Upper lobe of right lung (tissue), 1 donor: ENCODE measurements around the gene PPARA. TPM values are rescaled to one million over a fixed set of nuclear protein-coding genes. Genes with fewer than 3 reads are reported as not detected.
"Not testable (repeated sequence)": the region's sequence is repeated elsewhere in the genome, so short reads cannot be mapped to it uniquely, and the experiment has no call there.

ENCODE experiments used
- ATAC-seq: fragments of 200-7000 bp; cut with Tn5 transposase; one replicate; pipeline ENCODE4 v1.9.1; 2020; ENCODE audit warnings: mild to moderate bottlenecking, moderate library complexity
- DNase-seq: peaks from one replicate; pipeline ENCODE4 v3.0.0-alpha.2; 2020
- H3K27ac ChIP-seq: fragments of 200-600 bp; one replicate; pipeline ENCODE4 v1.8.0; 2022
- H3K27me3 ChIP-seq: fragments of 200-600 bp; one replicate; pipeline ENCODE4 v1.8.0; 2022; ENCODE audit warnings: mild to moderate bottlenecking
- H3K36me3 ChIP-seq: fragments of 200-600 bp; one replicate; pipeline ENCODE4 v1.8.0; 2022
- H3K4me1 ChIP-seq: fragments of 200-600 bp; one replicate; pipeline ENCODE4 v1.8.0; 2022
- H3K4me3 ChIP-seq: fragments of 200-600 bp; one replicate; pipeline ENCODE4 v1.8.0; 2022; ENCODE audit warnings: mild to moderate bottlenecking
- H3K9me3 ChIP-seq: fragments of 200-600 bp; one replicate; pipeline ENCODE4 v1.8.0; 2022
- intact Hi-C: fragments of 100-400 bp; cut with DNase I; formaldehyde crosslinking; loops from one replicate; pipeline ENCODE4 v1.11.0; 2022
- total RNA-seq: library from RNA; stranded (reverse); fragmentation: NEBNext Ultra II Directional; extraction: Animal tissue kit (Norgen Biotek cat#: 25700); gene quantifications from one replicate; pipeline ENCODE4 v1.2.1, GENCODE V29; 2021
- TF ChIP-seq, protein P1 (sequence below): fragments of 200-600 bp; IDR thresholded peaks from one replicate; pipeline ENCODE4 v1.8.0; 2022; ENCODE audit warnings: antibody characterized with exemption
- donor health status: DM: no; HTN: yes; CAD: no; lungs with severe emphysema.

Gene PPARA
- total RNA-seq, 1 donor from 2014 or later = 18.4 TPM

DNA sequence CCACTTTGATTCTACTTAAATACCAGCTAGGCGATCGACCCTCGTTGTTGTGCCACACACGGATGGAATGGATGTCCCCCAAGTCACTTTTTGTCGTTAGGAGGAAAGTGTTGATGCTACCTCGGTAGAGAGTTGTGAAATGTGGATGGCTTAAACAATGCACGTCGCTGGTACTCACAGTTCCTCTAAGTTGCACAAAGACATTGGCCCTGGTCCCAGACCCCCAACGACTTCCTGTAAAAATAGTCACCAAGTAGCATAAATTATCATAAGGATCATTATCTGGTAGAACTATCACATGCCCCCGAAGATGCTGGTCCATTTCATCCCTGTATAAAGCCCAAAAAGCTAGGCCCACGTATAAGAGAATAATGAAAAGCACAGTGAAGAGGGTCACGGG lies 109.0 kb downstream of the PPARA start:
- ATAC-seq (no peak), DNase-seq (no peak)
- Histone ChIP-seq H3K4me1 (no peaks in the 10 kb centered on the region), H3K9me3 (no peaks in the 10 kb centered on the region), H3K27me3 (peaks cover 13% of the 10 kb centered on the region), H3K4me3 (no peak overlapping the region), H3K36me3 (no peaks in the 10 kb centered on the region), H3K27ac (no peak overlapping the region)
- intact Hi-C loops = no loop called here
- TF ChIP-seq, protein P1, sequence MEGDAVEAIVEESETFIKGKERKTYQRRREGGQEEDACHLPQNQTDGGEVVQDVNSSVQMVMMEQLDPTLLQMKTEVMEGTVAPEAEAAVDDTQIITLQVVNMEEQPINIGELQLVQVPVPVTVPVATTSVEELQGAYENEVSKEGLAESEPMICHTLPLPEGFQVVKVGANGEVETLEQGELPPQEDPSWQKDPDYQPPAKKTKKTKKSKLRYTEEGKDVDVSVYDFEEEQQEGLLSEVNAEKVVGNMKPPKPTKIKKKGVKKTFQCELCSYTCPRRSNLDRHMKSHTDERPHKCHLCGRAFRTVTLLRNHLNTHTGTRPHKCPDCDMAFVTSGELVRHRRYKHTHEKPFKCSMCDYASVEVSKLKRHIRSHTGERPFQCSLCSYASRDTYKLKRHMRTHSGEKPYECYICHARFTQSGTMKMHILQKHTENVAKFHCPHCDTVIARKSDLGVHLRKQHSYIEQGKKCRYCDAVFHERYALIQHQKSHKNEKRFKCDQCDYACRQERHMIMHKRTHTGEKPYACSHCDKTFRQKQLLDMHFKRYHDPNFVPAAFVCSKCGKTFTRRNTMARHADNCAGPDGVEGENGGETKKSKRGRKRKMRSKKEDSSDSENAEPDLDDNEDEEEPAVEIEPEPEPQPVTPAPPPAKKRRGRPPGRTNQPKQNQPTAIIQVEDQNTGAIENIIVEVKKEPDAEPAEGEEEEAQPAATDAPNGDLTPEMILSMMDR = no peak

DNA sequence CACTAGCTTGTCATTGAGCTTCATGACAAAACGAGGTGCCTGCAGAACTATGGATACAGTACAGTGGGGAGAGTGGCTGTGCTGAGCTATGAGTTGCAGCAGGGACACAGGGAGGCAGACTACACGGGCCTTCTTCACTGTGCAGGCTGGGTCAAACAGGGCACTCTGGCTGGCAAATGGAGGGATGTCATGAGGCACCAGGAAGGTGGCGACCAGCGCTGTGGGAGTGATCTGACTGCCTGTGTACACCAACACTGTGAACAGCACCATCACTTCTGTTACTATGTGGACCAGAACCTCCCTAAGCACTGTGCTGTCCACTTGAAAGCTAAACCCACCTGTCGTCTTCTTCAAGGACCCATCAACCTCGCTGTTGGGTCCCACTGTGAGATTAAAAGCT lies 109.7 kb downstream of the PPARA start:
- ATAC-seq = no peak

DNA sequence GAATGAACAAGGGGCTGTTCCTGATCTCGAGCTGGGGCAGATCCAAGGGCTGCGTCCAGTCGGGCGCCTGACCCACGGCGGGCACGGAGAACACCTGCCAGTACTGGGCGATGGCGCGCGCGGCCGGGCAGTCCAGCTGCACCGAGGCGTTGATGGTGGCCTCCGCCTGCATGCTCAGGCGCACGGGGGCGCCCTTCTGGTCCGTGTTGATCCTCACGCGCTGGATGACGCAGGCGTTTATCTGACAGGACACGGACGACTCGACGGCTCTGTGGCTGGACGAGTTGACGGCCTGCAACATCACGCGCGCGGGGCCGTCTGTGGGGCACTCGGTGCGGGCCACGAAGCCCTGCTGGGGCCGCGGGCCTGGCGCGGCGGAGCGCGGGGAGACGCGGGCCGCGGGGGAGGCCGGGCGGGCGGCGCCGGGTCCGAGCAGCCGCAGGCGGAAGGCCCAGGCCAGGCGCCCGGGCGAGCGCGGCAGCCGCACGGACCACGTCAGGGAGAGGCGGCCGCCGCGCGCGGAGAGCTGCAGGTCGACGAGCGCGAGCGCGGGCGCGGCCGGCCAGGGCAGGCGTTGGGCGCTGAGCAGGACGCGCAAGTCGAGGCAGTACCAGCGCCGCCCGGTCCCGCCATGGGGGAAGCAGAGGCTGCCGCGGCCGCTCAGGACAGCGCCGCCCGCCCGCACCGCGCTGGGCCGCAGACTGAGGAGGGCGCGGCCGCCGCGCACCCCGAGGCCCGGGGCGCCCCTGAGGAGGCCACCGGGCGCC lies 112.3 kb downstream of the PPARA start:
- intact Hi-C loops = no loop called here
- Histone ChIP-seq H3K9me3 (no peaks in the 10 kb centered on the region), H3K27ac (no peak overlapping the region), H3K36me3 (no peaks in the 10 kb centered on the region), H3K4me3 (no peak overlapping the region), H3K27me3 (peaks cover 13% of the 10 kb centered on the region), H3K4me1 (peaks cover 8% of the 10 kb centered on the region)
- TF ChIP-seq, protein P1 = peak; percentile 44
- ATAC-seq = peak; percentile 83
- peak; percentile 87 for DNase-seq

More for the DNA sequence above, 109.7 kb downstream of the PPARA start:
- intact Hi-C loops = no loop called here
- H3K4me3 ChIP-seq = no peak overlapping the region
- H3K4me1 ChIP-seq = no peaks in the 10 kb centered on the region
- TF ChIP-seq, protein P1 = no peak
- H3K27ac ChIP-seq = no peak overlapping the region
- no peaks in the 10 kb centered on the region for H3K36me3 ChIP-seq
- H3K9me3 ChIP-seq = no peaks in the 10 kb centered on the region
- peaks cover 13% of the 10 kb centered on the region for H3K27me3 ChIP-seq
- no peak for DNase-seq

DNA sequence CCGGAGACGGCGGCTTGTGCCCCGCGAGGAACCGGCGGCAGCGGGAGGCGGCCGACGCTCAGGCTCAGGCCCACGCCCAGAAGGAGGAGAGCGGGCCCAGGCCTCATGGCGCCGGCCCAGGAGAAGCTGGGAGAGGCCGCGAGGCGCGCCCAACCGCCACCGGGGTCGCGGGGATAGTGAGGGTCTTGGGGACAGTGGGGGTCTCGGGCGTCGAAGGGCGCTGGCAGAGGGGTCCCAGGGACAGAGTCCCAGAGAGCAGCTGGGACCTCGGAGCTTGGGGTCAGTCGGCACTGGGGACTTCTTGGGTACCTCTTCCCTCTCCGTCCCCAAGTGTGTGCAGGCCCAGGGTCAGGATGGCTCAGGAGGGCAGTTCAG lies 112.9 kb downstream of the PPARA start, which contains the start of gene PKDREJ:
TSS of gene PKDREJ (minus strand) at position 128 of the 375 bp plus-strand sequence. CDS start at position 107, 21 bp downstream.
- no peak within 1 kb of the TSS for H3K4me3 ChIP-seq
- no peaks in the 10 kb centered on the region for H3K9me3 ChIP-seq
- TF ChIP-seq, protein P1 = no peak
- H3K36me3 ChIP-seq = no peaks in the 10 kb centered on the region
- intact Hi-C loops = no loop called here
- ATAC-seq (no peak), DNase-seq (no peak)
- H3K4me1 ChIP-seq = peaks cover 9% of the 10 kb centered on the region
- H3K27me3 ChIP-seq = peaks cover 13% of the 10 kb centered on the region
- no peak within 1 kb of the TSS for H3K27ac ChIP-seq

DNA sequence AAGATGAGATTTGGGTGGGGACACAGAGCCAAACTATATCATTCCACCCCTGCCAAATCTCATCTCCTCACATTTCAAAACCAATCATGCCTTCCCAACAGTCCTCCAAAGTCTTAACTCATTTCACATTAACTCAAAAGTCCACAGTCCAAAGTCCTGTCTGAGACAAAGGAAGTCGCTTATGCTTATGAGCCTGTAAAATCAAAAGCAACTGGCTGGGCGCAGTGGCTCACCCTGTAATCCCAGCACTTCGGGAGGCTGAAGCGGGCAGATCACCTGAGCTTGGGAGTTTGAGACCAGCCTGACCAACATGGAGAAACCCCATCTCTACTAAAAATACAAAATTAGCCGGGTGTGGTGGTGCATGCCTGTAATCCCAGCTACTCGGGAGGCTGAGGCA lies 114.2 kb downstream of the PPARA start:
- H3K4me1 ChIP-seq = peaks cover 22% of the 10 kb centered on the region
- H3K4me3 ChIP-seq, H3K9me3 ChIP-seq, ATAC-seq, H3K36me3 ChIP-seq, H3K27ac ChIP-seq, DNase-seq, intact Hi-C loops: not testable (repeated sequence)
- peaks cover 13% of the 10 kb centered on the region for H3K27me3 ChIP-seq

DNA sequence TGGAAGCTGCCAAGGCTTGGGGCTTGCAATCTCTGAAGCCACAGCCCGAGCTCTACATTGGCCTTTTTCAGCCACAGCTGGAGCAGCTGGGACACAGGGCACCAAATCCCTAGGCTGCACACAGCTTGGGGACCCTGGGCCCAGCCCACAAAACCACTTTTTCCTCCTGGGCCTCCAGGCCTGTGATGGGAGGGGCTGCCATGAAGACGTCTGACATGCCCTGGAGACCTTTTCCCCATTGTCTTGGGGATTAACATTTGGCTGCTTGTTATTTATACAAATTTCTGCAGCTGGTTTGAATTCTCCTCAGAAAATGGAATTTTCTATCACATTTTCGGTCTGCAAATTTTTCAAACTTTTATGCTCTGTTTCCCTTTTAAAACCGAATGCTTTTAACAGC lies 115.3 kb downstream of the PPARA start:
- DNase-seq, H3K27ac ChIP-seq, H3K4me3 ChIP-seq, ATAC-seq, H3K9me3 ChIP-seq, intact Hi-C loops, H3K36me3 ChIP-seq: not testable (repeated sequence)
- Histone ChIP-seq H3K4me1 (peaks cover 27% of the 10 kb centered on the region), H3K27me3 (peaks cover 13% of the 10 kb centered on the region)
